Embryonic facial prominence (tissue), 1 donor: Measurements from ENCODE around the gene ERBIN.

ENCODE experiments used
- DNase-seq: peaks from one replicate; pipeline ENCODE4 v3.0.0-alpha.2; 2016; ENCODE audit errors: extremely low spot score

The ERBIN gene

GRCh38 chr5:66122379-66123034, 196.1 kb downstream of the ERBIN start:
- no peak for DNase-seq

GRCh38 chr5:66129144-66129543, 202.8 kb downstream of the ERBIN start:
- DNase-seq, result no peak

- DNase-seq, result no peak
Observed at GRCh38 chr5:66130493-66130892, 204.1 kb downstream of the ERBIN start.
